ENCODE results near the gene GSX2.

GSX2 gene

DNA sequence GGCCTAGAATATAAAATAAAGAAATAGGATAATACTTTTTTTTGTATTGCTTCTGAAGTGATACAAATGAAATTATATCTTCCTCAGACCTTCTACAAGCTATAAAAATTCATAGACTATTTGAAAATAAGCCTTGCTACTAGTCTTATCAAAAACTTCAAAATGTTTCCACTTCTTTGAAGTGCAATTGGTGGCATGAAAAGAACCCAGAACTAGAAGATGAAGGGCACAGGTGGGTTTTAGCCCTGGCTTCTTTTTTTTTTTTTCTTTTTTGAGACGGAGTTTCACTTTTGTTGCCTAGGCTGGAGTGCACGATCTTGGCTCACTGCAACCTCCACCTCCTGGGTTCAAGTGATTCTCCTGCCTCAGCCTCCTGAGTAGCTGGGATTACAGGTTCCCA lies 44.2 kb downstream of the GSX2 start:
- H3K4me3 Mint-ChIP-seq = no peak overlapping the region
- peaks cover 12% of the 10 kb centered on the region for H3K4me1 Mint-ChIP-seq
- no peak for DNase-seq
- H3K27ac Mint-ChIP-seq = no peak overlapping the region
- H3K27me3 Mint-ChIP-seq = peaks cover 7% of the 10 kb centered on the region
- peaks cover 6% of the 10 kb centered on the region for H3K9me3 Mint-ChIP-seq
- no peaks in the 10 kb centered on the region for H3K36me3 Mint-ChIP-seq
- CTCF ChIA-PET = interaction anchor here (1.7 kb wide), 1 partner anchor 214 kb away, joined by 4 read pairs; no protein-coding TSS in a partner anchor

DNA sequence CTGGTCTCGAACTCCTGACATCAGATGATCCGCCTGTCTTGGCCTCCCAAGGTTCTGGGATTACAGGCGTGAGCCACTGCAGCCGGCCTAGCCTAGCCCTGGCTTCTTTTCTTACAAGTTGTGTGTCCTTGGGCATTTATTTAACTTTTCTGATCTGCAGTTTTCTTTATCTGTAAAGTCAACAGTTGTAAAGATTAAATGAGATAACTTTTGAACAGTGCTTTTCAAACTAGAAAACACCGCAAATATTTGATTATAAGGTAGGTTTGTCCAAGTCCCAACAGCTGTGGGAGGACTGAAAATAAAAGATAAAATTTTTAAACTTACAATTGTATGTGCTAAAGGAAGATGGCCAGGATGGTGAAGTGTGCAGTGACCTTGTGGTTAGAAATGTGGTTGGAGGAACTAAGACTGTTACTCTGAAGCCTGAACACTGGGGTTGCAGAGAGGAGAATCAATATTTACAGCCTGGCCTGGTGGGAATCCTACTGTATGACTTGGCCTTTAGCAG lies 44.8 kb downstream of the GSX2 start:
- Mint-ChIP-seq H3K27ac (no peak overlapping the region), H3K27me3 (peaks cover 2% of the 10 kb centered on the region), H3K4me1 (peaks cover 12% of the 10 kb centered on the region), H3K36me3 (no peaks in the 10 kb centered on the region), H3K9me3 (peaks cover 6% of the 10 kb centered on the region), H3K4me3 (no peak overlapping the region)
- no peak for DNase-seq
- CTCF ChIA-PET = interaction anchor here (1.7 kb wide), 1 partner anchor 215 kb away, joined by 4 read pairs; no protein-coding TSS in a partner anchor

DNA sequence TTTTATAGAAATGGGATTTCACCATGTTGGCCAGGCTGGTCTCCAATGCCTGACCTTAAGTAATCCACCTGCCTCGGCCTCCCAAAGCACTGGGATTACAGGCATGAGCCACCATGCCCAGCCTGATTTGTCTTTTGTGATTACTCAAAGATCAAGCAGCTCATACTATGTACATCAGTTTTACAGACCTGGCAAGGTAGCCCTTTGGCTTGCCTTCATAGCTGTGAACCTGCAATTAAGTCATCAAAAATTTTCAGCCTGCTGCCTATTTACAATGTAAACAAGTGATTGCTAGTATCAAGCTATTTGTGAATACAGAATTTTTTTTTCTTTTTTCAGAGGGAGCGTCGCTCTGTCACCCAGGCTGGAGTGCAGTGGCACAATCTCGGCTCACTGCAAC lies 46.2 kb downstream of the GSX2 start:
- Mint-ChIP-seq H3K27ac (no peak overlapping the region), H3K4me1 (peaks cover 12% of the 10 kb centered on the region), H3K36me3 (no peaks in the 10 kb centered on the region), H3K9me3 (peaks cover 6% of the 10 kb centered on the region), H3K4me3 (no peak overlapping the region), H3K27me3 (no peaks in the 10 kb centered on the region)
- CTCF ChIA-PET = no interaction called here
- no peak for DNase-seq

- Mint-ChIP-seq H3K27ac (no peak overlapping the region), H3K36me3 (no peaks in the 10 kb centered on the region), H3K4me3 (no peak overlapping the region), H3K9me3 (peaks cover 6% of the 10 kb centered on the region), H3K4me1 (peaks cover 7% of the 10 kb centered on the region), H3K27me3 (no peaks in the 10 kb centered on the region)
- CTCF ChIA-PET = no interaction called here
- DNase-seq = no peak
Measured at GRCh38 chr4:54149323-54149722, 49.4 kb downstream of the GSX2 start.
